Erythroblast (primary cell): Measurements from ENCODE around the gene MROH8.

ENCODE experiments used
- DNase-seq, 2 experiments: peaks; one replicate each; lab custom pipeline; 2025; lab: John Stamatoyannopoulos, UW
- GATA1 ChIP-seq: IDR thresholded peaks from 2 replicates; pipeline ENCODE4 v1.6.1; 2011; ENCODE audit warnings: low read depth, mild to moderate bottlenecking, control low read depth, low read length, moderate library complexity
- POLR2A ChIP-seq: IDR thresholded peaks from 2 replicates; pipeline ENCODE4 v1.6.1; 2011; ENCODE audit warnings: mild to moderate bottlenecking, low read length

The MROH8 gene

DNA sequence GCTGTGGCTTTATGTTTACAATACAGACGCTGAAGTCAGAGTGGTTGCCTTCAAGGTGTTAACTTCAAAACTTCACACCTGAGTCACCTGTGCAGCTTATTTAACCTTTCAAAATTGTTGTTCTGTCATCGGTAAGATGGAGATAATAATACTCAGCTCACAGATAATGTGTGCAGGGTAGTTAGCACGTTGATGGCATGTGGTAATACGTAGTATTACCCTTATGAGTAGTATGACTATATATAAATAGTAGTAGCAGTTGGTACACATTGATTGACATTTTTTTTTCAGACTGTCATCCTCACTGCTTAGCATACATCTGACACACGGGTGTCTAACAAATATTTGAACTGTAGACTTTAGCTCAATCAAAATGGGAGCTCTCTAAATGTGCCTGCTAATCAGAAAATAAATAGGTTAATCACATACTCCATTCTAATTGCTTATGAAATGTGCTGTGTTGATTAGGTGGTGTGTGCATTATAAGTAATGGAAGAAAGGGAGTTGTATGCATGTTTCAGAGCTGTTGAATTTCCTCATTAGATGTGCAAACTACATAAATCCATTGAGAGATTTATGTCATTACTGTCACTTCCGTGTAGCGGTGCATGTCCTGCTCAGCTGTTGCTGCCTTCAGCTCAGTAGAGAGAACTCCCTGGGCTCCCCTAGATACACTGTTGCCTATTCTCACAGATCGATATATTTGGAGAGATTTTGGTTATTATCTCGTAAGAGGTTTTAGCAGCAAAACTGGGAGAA, 11.2 kb upstream of the MROH8 start:
- TF ChIP-seq GATA1 (no peak), POLR2A (no peak)
- DNase-seq: no peak

DNA sequence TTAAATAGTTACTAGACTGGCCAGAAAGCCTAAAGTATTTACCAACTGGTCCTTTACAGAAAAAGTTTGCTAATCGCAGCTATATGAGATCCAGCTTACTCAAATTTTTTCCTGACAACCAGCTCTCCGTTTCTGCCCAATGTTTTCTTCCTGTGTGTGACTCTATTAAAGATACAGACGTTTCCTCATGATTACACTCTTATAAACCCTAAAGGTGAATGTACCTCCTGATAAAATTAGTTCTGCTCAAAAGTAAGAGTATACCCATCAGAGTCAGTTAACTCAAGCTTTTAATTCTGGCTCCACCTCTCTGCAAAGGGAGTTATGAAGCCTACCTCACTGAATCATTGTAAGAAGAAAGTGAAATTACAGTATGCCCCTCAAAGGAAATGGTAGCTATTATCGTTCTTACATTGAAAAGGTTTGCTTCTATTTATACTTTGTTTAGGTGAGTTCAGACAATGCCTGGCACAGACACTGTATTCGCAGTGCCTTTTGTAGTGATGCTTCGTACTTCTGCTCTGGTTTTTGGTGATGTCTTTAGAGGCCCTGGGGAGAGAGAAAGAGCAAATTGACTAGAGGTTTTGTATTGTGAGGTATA, 10.2 kb upstream of the MROH8 start:
- no peak for TF ChIP-seq GATA1
- TF ChIP-seq POLR2A: no peak
- DNase-seq: no peak

DNA sequence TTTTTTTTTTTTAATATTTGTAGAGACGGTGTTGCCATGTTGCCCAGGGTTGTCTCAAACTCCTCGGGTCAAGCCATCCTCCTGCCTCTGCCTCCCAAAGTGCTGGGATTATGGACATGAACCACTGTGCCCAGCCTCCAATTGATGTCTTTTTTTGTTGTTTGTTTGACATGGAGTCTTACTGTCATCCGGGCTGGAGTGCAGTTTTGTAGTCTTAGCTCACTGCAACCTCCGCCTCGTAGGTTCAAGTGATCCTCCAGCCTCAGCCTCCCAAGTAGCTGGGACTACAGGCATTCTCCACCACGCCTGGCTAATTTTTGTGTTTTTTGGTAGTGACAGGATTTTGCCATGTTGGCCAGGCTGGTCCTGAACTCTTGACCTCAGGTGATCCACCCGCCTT, 9.4 kb upstream of the MROH8 start:
- DNase-seq: no peak
- TF ChIP-seq POLR2A (no peak), GATA1 (no peak)

DNA sequence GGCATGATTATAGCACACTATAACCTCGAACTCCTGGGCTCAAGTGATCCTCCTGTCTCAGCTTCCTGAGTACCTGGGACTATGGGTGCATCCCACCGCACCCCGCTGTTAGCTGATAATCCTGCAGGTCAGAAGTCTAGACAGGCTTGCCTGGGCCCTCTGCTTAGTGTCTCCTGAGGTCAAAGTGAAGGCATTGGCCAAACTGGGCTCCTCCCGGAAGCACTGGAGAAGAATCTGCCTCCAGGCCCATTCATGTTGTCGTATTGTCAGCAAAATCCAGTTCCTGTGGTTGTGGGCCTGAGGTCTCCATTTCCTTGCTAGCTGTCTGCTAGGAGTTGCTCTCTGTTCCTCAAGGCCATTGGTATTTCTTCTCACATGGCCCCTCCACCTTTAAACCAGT, 6.3 kb upstream of the MROH8 start:
- TF ChIP-seq GATA1 (no peak), POLR2A (no peak)
- no peak for DNase-seq

DNA sequence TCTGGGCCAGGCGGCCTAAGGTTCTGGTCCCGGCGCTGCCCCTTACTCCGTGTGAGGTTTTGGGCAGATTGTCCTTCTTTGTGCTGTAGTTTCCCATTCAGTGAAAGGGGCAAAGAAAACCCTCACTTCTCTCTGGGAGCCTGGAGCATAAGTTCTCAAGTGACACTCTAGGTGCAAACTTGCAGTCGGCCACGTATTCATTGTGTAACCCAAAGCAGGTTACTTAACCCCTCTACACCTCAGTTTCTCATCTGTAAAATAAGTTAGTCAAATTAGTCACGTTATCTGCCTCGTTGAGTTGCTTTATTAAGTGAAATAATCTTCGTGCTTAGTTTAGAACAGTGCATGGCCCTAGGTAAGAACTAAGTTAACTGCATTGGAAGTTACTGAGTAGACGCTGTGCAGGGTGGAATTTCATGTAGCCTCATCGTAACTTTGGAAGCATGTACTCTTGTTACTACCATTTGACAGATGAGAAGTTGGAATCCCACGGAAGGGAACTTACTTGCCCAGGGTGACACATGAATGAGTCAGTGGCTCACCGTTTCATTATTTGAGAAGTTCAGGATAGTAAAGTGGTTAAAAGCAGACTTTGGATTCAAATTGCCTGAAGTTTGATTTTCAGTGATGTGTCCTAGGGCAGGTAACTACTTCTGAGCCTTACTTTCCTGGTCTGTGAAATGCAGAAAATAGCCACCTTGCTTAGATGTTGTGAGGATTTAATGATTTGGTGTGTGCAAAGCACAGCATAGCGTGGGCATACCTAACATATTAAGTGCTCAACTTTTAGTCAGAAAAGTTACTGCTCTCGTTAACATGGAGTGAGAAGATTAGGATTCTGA, 556 bp upstream of the MROH8 start:
- DNase-seq: peak in 1 of 2 experiments; percentile 71
- TF ChIP-seq GATA1: no peak
- TF ChIP-seq POLR2A: no peak

DNA sequence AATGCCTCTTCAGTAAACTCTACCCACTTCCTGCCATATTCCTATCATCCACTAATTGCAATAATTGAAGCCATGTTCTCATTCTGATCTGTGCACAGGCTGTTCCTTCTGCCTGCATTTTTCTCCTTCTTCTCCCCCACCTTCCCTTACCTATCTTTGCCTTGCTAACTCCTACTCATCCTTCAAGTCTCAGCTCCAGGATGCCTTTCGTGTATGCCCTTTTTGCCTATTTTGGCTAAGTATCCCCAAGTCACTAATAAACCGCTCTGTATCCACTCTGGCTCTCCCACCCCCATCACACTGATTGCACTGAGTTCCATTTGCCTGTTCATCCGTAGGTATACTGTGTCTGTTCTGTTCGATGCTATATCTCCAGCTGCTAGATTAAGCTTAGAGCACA, 6.5 kb downstream of the MROH8 start:
- no peak for DNase-seq
- TF ChIP-seq POLR2A (no peak), GATA1 (no peak)

DNA sequence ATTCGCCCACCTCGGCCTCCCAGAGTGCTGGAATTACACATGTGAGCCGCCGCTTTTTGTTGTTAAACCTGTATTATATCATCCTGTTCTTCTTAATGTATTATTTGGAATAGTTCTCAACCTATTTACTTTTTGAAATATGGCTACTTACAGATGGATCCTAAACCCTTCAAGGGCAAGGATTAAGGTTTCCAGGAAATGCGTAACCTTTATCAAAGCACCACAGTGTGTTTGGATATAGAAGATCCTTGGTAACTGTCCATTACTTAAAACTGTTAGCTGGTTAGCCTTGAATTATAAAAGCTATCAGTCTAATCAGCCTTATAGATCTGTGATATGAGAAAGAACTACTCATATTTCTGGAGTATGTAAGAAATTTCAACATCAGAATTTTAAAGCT, 12.5 kb downstream of the MROH8 start:
- no peak for TF ChIP-seq POLR2A
- no peak for TF ChIP-seq GATA1
- DNase-seq: no peak

DNA sequence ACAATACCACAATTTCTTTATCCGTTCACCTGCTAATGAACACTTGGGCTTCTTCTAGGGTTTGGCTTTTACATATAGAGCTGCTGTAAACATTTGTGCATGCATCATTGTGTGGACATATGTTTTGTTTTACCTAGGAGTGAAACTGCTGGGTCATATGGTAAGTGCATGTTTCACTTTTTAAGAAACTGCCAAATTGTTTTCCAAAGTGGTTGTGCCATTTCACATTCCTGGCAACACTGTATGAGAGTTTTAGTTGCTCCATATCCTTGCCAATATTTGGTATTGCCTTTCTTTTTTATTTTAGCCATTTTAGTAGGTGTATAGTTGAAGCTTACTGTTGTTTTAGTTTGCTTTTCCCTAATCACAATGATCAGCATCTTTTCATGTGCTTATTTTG, 14.3 kb downstream of the MROH8 start:
- TF ChIP-seq POLR2A: no peak
- TF ChIP-seq GATA1: no peak
- DNase-seq: no peak

DNA sequence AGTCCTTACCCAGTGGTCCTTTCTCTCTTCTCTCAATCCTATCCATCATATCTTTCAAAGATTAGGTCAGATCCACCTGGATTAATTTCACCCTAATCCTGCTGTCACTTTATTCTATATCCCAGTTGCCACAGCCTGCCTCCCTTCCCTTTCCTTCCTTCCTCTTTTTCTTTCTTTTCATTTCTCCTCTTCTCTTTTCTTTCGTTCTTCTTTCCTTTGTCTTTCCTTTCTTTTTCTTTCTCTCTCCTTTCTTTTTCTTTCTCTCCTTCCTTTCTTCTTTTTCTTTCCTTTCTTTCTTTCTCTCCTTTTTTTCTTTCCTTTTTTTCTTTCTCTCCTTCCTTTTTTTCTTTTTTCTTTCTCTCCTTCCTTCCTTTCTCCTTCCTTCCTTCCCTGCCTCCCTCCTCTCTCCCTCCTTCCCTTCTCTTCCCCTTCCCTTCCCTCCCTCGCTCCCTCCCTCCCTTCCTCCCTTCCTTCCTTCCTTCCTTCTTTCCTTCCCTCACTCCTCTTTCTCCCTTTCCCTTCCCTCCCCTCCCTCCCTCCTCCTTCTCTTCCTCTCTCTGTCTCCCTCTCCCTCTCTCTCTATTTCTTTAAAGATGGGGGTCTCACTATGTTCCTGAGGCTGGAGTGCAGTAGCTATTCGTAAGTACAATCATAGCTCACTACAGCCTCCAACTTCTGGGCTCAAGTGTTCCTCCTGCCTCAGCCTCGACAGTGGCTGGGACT, 15.4 kb downstream of the MROH8 start:
- TF ChIP-seq GATA1: no peak
- no peak for TF ChIP-seq POLR2A
- DNase-seq: no peak

DNA sequence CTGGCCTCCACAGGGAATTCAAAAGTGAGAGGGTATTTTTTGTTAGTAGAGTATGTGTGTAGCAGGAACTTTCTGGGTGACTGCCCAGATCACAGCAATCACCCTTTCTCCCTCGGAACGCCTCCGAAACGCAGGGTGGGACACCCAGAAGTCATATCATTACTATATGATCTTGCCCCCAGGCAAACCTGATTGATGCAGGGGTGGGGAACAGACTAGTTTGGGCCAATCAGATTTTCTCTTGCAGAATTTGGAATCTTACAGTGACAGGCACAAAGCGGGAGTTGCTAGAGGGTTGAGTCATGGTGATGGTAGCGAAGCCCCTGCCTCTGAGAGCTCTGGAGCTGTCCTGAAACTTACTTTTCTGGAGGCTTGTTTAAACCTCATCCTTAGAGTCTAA, 16.7 kb downstream of the MROH8 start:
- TF ChIP-seq POLR2A (no peak), GATA1 (no peak)
- peak in 1 of 2 experiments; percentile 14 for DNase-seq

DNA sequence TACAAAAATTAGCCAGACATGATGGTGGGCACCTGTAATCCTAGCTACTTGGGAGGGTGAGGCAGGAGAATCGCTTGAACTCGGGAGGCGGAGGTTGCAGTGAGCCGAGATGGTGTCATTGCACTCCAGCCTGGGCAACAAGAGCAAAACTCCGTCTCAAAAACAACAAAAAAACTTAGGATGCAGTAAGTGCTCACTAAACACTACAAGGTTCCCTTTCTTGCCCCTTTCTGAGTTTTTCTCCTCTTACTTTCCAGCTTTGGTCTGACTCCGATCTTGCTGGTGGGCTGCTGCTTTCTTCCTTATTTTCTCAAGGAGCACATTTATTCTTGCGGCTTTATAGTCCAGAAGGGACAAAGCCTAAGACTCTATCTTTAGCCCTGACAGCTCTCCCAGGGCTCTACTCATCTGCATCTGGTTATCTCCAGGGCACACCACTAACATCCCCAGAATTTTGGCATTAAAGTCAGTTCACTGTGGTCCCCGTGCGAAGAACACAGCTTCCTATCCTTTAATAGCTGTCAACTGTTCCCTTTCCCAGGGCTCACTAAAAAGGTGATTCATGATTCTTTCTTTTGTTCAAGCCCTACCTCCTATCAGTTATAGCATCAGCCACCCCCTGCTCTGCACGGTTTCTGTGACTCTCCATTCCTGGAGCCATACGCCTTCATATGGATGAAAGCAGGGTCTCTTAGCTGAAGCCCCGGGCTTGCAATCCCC, 17.4 kb downstream of the MROH8 start:
- DNase-seq: peak; percentile 18 to 58
- no peak for TF ChIP-seq POLR2A
- no peak for TF ChIP-seq GATA1

DNA sequence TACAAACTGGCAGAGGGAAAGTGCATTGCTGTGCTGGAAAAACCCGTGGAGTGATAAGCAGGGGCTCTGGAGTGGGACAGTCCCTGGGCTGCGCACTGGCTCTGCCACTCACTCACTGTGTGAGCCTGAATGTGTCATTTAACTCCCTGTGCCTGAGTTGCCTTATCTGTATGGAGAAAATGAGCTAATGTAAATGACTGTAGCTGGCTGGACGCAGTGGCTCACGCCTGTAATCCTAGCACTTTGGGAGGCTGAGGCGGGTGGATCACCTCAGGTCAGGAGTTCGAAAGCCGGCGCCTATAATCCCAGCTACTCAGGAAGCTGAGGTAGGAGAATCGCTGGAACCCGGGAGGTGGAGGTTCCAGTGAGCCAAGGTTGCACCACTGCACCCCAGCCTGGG, 18.7 kb downstream of the MROH8 start:
- TF ChIP-seq GATA1: no peak
- TF ChIP-seq POLR2A: no peak
- DNase-seq: peak; percentile 10 to 19

DNA sequence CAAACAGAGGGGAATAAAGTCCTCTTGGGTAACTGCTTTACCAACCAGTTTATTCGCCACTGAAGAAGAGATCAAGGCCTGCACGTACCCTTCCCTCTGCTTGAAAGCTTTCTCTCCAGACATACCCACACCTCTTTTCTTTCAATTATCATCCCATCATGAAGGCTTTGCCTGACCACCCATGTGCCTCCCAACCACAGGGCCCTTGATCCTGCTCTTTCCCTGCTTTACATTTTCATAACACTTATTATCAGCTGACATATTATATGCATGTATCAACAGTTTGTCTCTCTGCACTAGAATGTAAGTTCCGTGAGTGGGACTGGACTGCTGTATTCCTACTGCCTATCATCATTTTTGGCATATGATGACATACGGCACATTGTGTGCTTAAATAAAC, 21.1 kb downstream of the MROH8 start:
- no peak for TF ChIP-seq GATA1
- no peak for TF ChIP-seq POLR2A
- DNase-seq: no peak
